WTC11 (cell line): ENCODE measurements around the gene CLEC2L. TPM values are rescaled to one million over a fixed set of nuclear protein-coding genes. Genes with fewer than 3 reads are reported as not detected.

Source experiments
- ATAC-seq: fragments of 200-7000 bp; cut with Tn5 transposase; 2 replicates; pipeline ENCODE4 v1.10.0; 2021; ENCODE audit warnings: mild to moderate bottlenecking, moderate library complexity
- CTCF ChIA-PET: fragments of 300-600 bp; sonication (Branson Sonifier 250); formaldehyde crosslinking; loops from one replicate; lab custom pipeline; 2021; ENCODE audit warnings: antibody characterized with exemption; lab: Charles Lee
- POLR2A ChIA-PET: fragments of 350-600 bp; sonication (Branson Sonifier 250); formaldehyde crosslinking; loops from one replicate; lab custom pipeline; 2021; ENCODE audit warnings: antibody characterized with exemption; lab: Charles Lee
- DNase-seq: peaks from one replicate; pipeline ENCODE4 v3.0.0; 2021; ENCODE audit warnings: low spot score
- H3K27ac Mint-ChIP-seq: 2 replicates; pipeline ENCODE4 v1.8.0; 2021; ENCODE audit warnings: mixed read lengths
- H3K27me3 Mint-ChIP-seq: 2 replicates; pipeline ENCODE4 v1.8.0; 2021; ENCODE audit warnings: low read depth, mild to moderate bottlenecking, moderate library complexity, mixed read lengths
- H3K36me3 Mint-ChIP-seq: 2 replicates; pipeline ENCODE4 v1.8.0; 2021; ENCODE audit warnings: mixed read lengths
- H3K4me1 Mint-ChIP-seq: 2 replicates; pipeline ENCODE4 v1.8.0; 2022; ENCODE audit warnings: mixed read lengths
- H3K4me3 Mint-ChIP-seq: 2 replicates; pipeline ENCODE4 v1.8.0; 2021; ENCODE audit warnings: mild to moderate bottlenecking, moderate library complexity, mixed read lengths
- H3K9me3 Mint-ChIP-seq: 2 replicates; pipeline ENCODE4 v1.8.0; 2021; ENCODE audit warnings: mixed read lengths
- CBFB ChIP-seq: sonication (generic); formaldehyde crosslinking; IDR thresholded peaks from 2 replicates; pipeline ENCODE4 v1.8.1; 2022; ENCODE audit warnings: mild to moderate bottlenecking, low read depth, missing genetic modification reagents
- CREB1 ChIP-seq: sonication (generic); formaldehyde crosslinking; IDR thresholded peaks from 2 replicates; pipeline ENCODE4 v1.8.0; 2023; ENCODE audit warnings: mild to moderate bottlenecking, missing genetic modification reagents
- FOXJ3 ChIP-seq: sonication (generic); formaldehyde crosslinking; IDR thresholded peaks from 2 replicates; pipeline ENCODE4 v1.9.0; 2021; ENCODE audit warnings: missing genetic modification reagents, mild to moderate bottlenecking, borderline replicate concordance
- GABPB1 ChIP-seq: sonication (generic); formaldehyde crosslinking; IDR thresholded peaks from 2 replicates; pipeline ENCODE4 v1.8.1; 2023; ENCODE audit warnings: mild to moderate bottlenecking, missing genetic modification reagents
- IRF2 ChIP-seq: sonication (generic); formaldehyde crosslinking; IDR thresholded peaks from 2 replicates; pipeline ENCODE4 v1.8.0; 2022; ENCODE audit warnings: low read depth, missing genetic modification reagents, borderline replicate concordance
- MYBL2 ChIP-seq: sonication (generic); formaldehyde crosslinking; IDR thresholded peaks from 2 replicates; pipeline ENCODE4 v1.8.1; 2023; ENCODE audit warnings: mild to moderate bottlenecking, moderate library complexity, missing genetic modification reagents
- NFATC4 ChIP-seq: fragments of 250-450 bp; sonication (Bioruptor Pico); IDR thresholded peaks from 2 replicates; pipeline ENCODE4 v1.9.0; 2021; ENCODE audit warnings: mild to moderate bottlenecking
- PRRX2 ChIP-seq: fragments of 250-450 bp; sonication (Bioruptor Pico); IDR thresholded peaks from 2 replicates; pipeline ENCODE4 v1.8.0; 2021; ENCODE audit warnings: mild to moderate bottlenecking
- RORB ChIP-seq: fragments of 250-450 bp; sonication (Bioruptor Pico); IDR thresholded peaks from 2 replicates; pipeline ENCODE4 v1.9.0; 2021; ENCODE audit warnings: mild to moderate bottlenecking
- SOX15 ChIP-seq: fragments of 250-450 bp; sonication (Bioruptor Pico); IDR thresholded peaks from 2 replicates; pipeline ENCODE4 v1.9.0; 2021; ENCODE audit warnings: mild to moderate bottlenecking
- TCF7 ChIP-seq: sonication (generic); formaldehyde crosslinking; IDR thresholded peaks from 2 replicates; pipeline ENCODE4 v1.8.0; 2022; ENCODE audit warnings: mild to moderate bottlenecking, low read depth, missing genetic modification reagents, moderate library complexity
- TEAD4 ChIP-seq: sonication (generic); formaldehyde crosslinking; IDR thresholded peaks from 2 replicates; pipeline ENCODE4 v1.8.0; 2022; ENCODE audit warnings: mild to moderate bottlenecking, missing genetic modification reagents
- total RNA-seq: library from RNA; stranded (reverse); gene quantifications from 3 replicates; pipeline ENCODE4 v1.2.3, GENCODE V29; 2021
- TF ChIP-seq, protein P1 (sequence below): sonication (generic); formaldehyde crosslinking; IDR thresholded peaks from 2 replicates; pipeline ENCODE4 v1.8.0; 2022; ENCODE audit warnings: missing genetic modification reagents
- TF ChIP-seq, protein P2 (sequence below): sonication (generic); formaldehyde crosslinking; IDR thresholded peaks from 2 replicates; pipeline ENCODE4 v1.8.1; 2023; ENCODE audit warnings: mild to moderate bottlenecking, missing genetic modification reagents, moderate library complexity
- TF ChIP-seq, protein P3 (sequence below): fragments of 250-450 bp; sonication (Bioruptor Pico); IDR thresholded peaks from 2 replicates; pipeline ENCODE4 v1.9.0; 2021; ENCODE audit warnings: mild to moderate bottlenecking, borderline replicate concordance
- TF ChIP-seq, protein P4 (sequence below): sonication (generic); formaldehyde crosslinking; IDR thresholded peaks from 2 replicates; pipeline ENCODE4 v1.8.0; 2022; ENCODE audit warnings: mild to moderate bottlenecking, missing genetic modification reagents
- TF ChIP-seq, protein P5 (sequence below): sonication (generic); formaldehyde crosslinking; conservative IDR thresholded peaks from 2 replicates; pipeline ENCODE4 v1.8.1; 2022; ENCODE audit warnings: mild to moderate bottlenecking, missing genetic modification reagents
- TF ChIP-seq, protein P6 (sequence below): fragments of 250-450 bp; sonication (Bioruptor Pico); IDR thresholded peaks from 2 replicates; pipeline ENCODE4 v1.9.0; 2021; ENCODE audit warnings: mild to moderate bottlenecking

The CLEC2L gene
- total RNA-seq, 1 experiment from 2014 or later = 0.13 TPM

DNA sequence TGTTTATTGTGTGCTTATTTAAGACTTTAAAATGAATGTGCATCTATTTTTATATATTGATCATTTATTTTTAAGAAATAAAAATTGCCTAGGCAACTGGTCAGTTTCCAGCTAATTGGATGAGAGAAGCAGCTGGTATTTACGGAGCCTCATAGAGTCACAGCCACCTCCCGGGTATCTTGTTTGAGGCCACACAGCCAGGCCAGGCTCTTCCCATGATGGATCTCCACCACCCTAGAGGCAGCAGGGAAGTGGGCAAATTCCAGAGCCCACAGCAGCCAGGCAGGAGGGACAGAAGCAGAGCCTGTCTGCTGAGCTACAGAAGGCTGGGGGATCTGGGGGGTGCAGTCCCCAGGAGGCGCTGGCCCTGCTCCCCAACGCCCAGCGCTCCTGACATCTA is 61.6 kb downstream of the CLEC2L start:
- Mint-ChIP-seq H3K9me3 (no peaks in the 10 kb centered on the region), H3K27ac (no peak overlapping the region), H3K4me1 (peaks cover 3% of the 10 kb centered on the region; the same call in 1 of the 2 replicates), H3K27me3 (no peaks in the 10 kb centered on the region), H3K4me3 (no peak overlapping the region), H3K36me3 (no peaks in the 10 kb centered on the region)
- DNase-seq (no peak), ATAC-seq (no peak)
- ChIA-PET CTCF (interaction anchor here (0.7 to 1.9 kb wide), 8 partner anchors 17 to 166 kb away, joined by 3 to 9 read pairs (median 3); no protein-coding TSS in a partner anchor), POLR2A (no interaction called here)
- TF ChIP-seq, protein P1, sequence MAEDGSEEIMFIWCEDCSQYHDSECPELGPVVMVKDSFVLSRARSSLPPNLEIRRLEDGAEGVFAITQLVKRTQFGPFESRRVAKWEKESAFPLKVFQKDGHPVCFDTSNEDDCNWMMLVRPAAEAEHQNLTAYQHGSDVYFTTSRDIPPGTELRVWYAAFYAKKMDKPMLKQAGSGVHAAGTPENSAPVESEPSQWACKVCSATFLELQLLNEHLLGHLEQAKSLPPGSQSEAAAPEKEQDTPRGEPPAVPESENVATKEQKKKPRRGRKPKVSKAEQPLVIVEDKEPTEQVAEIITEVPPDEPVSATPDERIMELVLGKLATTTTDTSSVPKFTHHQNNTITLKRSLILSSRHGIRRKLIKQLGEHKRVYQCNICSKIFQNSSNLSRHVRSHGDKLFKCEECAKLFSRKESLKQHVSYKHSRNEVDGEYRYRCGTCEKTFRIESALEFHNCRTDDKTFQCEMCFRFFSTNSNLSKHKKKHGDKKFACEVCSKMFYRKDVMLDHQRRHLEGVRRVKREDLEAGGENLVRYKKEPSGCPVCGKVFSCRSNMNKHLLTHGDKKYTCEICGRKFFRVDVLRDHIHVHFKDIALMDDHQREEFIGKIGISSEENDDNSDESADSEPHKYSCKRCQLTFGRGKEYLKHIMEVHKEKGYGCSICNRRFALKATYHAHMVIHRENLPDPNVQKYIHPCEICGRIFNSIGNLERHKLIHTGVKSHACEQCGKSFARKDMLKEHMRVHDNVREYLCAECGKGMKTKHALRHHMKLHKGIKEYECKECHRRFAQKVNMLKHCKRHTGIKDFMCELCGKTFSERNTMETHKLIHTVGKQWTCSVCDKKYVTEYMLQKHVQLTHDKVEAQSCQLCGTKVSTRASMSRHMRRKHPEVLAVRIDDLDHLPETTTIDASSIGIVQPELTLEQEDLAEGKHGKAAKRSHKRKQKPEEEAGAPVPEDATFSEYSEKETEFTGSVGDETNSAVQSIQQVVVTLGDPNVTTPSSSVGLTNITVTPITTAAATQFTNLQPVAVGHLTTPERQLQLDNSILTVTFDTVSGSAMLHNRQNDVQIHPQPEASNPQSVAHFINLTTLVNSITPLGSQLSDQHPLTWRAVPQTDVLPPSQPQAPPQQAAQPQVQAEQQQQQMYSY (CRISPR knock-in tag) = no peak
- TF ChIP-seq NFATC4 (CRISPR knock-in tag) (no peak), SOX15 (CRISPR knock-in tag) (no peak), MYBL2 (CRISPR knock-in tag) (no peak), CREB1 (CRISPR knock-in tag) (no peak), TEAD4 (CRISPR knock-in tag) (no peak), TCF7 (CRISPR knock-in tag) (no peak), FOXJ3 (CRISPR knock-in tag) (no peak), PRRX2 (CRISPR knock-in tag) (no peak)
- TF ChIP-seq, protein P2, sequence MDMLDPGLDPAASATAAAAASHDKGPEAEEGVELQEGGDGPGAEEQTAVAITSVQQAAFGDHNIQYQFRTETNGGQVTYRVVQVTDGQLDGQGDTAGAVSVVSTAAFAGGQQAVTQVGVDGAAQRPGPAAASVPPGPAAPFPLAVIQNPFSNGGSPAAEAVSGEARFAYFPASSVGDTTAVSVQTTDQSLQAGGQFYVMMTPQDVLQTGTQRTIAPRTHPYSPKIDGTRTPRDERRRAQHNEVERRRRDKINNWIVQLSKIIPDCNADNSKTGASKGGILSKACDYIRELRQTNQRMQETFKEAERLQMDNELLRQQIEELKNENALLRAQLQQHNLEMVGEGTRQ (CRISPR knock-in tag) = no peak
- TF ChIP-seq, protein P3, sequence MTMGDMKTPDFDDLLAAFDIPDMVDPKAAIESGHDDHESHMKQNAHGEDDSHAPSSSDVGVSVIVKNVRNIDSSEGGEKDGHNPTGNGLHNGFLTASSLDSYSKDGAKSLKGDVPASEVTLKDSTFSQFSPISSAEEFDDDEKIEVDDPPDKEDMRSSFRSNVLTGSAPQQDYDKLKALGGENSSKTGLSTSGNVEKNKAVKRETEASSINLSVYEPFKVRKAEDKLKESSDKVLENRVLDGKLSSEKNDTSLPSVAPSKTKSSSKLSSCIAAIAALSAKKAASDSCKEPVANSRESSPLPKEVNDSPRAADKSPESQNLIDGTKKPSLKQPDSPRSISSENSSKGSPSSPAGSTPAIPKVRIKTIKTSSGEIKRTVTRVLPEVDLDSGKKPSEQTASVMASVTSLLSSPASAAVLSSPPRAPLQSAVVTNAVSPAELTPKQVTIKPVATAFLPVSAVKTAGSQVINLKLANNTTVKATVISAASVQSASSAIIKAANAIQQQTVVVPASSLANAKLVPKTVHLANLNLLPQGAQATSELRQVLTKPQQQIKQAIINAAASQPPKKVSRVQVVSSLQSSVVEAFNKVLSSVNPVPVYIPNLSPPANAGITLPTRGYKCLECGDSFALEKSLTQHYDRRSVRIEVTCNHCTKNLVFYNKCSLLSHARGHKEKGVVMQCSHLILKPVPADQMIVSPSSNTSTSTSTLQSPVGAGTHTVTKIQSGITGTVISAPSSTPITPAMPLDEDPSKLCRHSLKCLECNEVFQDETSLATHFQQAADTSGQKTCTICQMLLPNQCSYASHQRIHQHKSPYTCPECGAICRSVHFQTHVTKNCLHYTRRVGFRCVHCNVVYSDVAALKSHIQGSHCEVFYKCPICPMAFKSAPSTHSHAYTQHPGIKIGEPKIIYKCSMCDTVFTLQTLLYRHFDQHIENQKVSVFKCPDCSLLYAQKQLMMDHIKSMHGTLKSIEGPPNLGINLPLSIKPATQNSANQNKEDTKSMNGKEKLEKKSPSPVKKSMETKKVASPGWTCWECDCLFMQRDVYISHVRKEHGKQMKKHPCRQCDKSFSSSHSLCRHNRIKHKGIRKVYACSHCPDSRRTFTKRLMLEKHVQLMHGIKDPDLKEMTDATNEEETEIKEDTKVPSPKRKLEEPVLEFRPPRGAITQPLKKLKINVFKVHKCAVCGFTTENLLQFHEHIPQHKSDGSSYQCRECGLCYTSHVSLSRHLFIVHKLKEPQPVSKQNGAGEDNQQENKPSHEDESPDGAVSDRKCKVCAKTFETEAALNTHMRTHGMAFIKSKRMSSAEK (CRISPR knock-in tag) = no peak
- TF ChIP-seq, protein P4, sequence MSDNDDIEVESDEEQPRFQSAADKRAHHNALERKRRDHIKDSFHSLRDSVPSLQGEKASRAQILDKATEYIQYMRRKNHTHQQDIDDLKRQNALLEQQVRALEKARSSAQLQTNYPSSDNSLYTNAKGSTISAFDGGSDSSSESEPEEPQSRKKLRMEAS (CRISPR knock-in tag) = no peak

DNA sequence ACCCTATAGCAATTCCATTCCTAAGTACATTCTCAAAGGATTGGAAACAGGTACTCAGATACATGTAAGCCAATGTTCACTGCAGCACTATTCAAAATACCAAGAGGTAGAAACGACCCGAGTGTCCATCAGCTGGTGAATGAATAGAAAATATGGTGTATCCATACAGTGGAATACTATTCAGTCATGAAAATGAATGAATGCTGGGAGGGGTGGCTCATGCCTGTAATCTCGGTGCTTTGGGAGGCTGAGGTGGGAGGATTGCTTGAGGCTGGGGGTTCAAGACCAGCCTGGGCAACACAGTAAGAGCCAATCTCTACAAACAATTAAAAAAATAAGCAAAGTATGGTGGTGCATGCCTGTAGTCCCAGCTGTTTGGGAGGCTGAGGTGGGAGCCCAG is 62.8 kb downstream of the CLEC2L start:
- no peak for DNase-seq
- H3K4me1 Mint-ChIP-seq = peaks cover 3% of the 10 kb centered on the region; the same call in 1 of the 2 replicates
- no peaks in the 10 kb centered on the region for H3K9me3 Mint-ChIP-seq
- no peaks in the 10 kb centered on the region for H3K36me3 Mint-ChIP-seq
- ChIA-PET POLR2A (no interaction called here), CTCF (no interaction called here)
- H3K4me3 Mint-ChIP-seq = no peak overlapping the region
- ATAC-seq = no peak
- H3K27ac Mint-ChIP-seq = no peak overlapping the region
- H3K27me3 Mint-ChIP-seq = no peaks in the 10 kb centered on the region
- TF ChIP-seq CBFB (no peak), IRF2 (no peak), RORB (no peak), GABPB1 (CRISPR knock-in tag) (no peak)
- TF ChIP-seq, protein P3 (CRISPR knock-in tag) = no peak
- TF ChIP-seq, protein P5, sequence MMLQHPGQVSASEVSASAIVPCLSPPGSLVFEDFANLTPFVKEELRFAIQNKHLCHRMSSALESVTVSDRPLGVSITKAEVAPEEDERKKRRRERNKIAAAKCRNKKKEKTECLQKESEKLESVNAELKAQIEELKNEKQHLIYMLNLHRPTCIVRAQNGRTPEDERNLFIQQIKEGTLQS (CRISPR knock-in tag) = no peak
- TF ChIP-seq, protein P6, sequence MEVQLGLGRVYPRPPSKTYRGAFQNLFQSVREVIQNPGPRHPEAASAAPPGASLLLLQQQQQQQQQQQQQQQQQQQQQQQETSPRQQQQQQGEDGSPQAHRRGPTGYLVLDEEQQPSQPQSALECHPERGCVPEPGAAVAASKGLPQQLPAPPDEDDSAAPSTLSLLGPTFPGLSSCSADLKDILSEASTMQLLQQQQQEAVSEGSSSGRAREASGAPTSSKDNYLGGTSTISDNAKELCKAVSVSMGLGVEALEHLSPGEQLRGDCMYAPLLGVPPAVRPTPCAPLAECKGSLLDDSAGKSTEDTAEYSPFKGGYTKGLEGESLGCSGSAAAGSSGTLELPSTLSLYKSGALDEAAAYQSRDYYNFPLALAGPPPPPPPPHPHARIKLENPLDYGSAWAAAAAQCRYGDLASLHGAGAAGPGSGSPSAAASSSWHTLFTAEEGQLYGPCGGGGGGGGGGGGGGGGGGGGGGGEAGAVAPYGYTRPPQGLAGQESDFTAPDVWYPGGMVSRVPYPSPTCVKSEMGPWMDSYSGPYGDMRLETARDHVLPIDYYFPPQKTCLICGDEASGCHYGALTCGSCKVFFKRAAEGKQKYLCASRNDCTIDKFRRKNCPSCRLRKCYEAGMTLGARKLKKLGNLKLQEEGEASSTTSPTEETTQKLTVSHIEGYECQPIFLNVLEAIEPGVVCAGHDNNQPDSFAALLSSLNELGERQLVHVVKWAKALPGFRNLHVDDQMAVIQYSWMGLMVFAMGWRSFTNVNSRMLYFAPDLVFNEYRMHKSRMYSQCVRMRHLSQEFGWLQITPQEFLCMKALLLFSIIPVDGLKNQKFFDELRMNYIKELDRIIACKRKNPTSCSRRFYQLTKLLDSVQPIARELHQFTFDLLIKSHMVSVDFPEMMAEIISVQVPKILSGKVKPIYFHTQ = no peak
